Stimulated activated CD8-positive, alpha-beta memory T cell treated with anti-CD3 and anti-CD28 coated beads, Interleukin-4, amount 100 ng/mL, for 24 hours (primary cell): Measurements from ENCODE around the gene DMD.
"Not testable (repeated sequence)": the region's sequence is repeated elsewhere in the genome, so short reads cannot be mapped to it uniquely, and the experiment has no call there.

Source experiments
- DNase-seq: peaks from one replicate; pipeline ENCODE4 v3.0.0-alpha.2; 2020; ENCODE audit warnings: low read depth

The DMD gene

GRCh38 chrX:33156152-33156726 is 55.1 kb downstream of the DMD start:
- DNase-seq, result no peak

GRCh38 chrX:33149580-33149979 is 61.8 kb downstream of the DMD start:
- DNase-seq, result no peak

GRCh38 chrX:33149085-33149484 is 62.3 kb downstream of the DMD start:
- DNase-seq, result no peak

GRCh38 chrX:33142331-33142730 is 69.0 kb downstream of the DMD start:
- DNase-seq, result no peak

GRCh38 chrX:33138677-33139249 is 72.6 kb downstream of the DMD start:
- no peak for DNase-seq

- DNase-seq, result no peak
Observed at GRCh38 chrX:33134164-33134563, 77.2 kb downstream of the DMD start.

GRCh38 chrX:33133320-33133719 is 78.0 kb downstream of the DMD start:
- DNase-seq, result no peak

GRCh38 chrX:33132569-33132968 is 78.8 kb downstream of the DMD start:
- no peak for DNase-seq

GRCh38 chrX:33129607-33130006 is 81.7 kb downstream of the DMD start:
- DNase-seq, result no peak

GRCh38 chrX:33128048-33128805 is 83.1 kb downstream of the DMD start:
- DNase-seq, result no peak

GRCh38 chrX:33126469-33126868 is 84.9 kb downstream of the DMD start:
- DNase-seq, result no peak

GRCh38 chrX:33109858-33110257 is 101.5 kb downstream of the DMD start:
- DNase-seq, result no peak

- DNase-seq, result no peak
Observed at GRCh38 chrX:33106737-33107136, 104.6 kb downstream of the DMD start.

- no peak for DNase-seq
Observed at GRCh38 chrX:33095079-33095478, 116.3 kb downstream of the DMD start.

GRCh38 chrX:33087411-33087810 is 123.9 kb downstream of the DMD start:
- DNase-seq, result no peak

GRCh38 chrX:33086886-33087285 is 124.5 kb downstream of the DMD start:
- no peak for DNase-seq

GRCh38 chrX:33082371-33082770 is 129.0 kb downstream of the DMD start:
- DNase-seq, result no peak

- no peak for DNase-seq
Observed at GRCh38 chrX:33078273-33078672, 133.1 kb downstream of the DMD start.

GRCh38 chrX:33073660-33074059 is 137.7 kb downstream of the DMD start:
- not testable (repeated sequence) for DNase-seq

GRCh38 chrX:33065415-33065814 is 145.9 kb downstream of the DMD start:
- DNase-seq, result no peak

GRCh38 chrX:33062041-33062440 is 149.3 kb downstream of the DMD start:
- no peak for DNase-seq

GRCh38 chrX:33053001-33053400 is 158.3 kb downstream of the DMD start:
- no peak for DNase-seq

- no peak for DNase-seq
Observed at GRCh38 chrX:33045882-33046281, 165.5 kb downstream of the DMD start.

GRCh38 chrX:33045245-33045644 is 166.1 kb downstream of the DMD start:
- DNase-seq, result no peak
